ENCODE measurements around the gene MED29. TPM values are rescaled to one million over a fixed set of nuclear protein-coding genes. Genes with fewer than 3 reads are reported as not detected.
A peak's percentile ranks its signal among the peaks of the same experiment; 100 is the strongest.

The MED29 gene
- total and polyA plus RNA-seq, 2 of the 4 experiments (the other 2 are of a cell fraction): 17.6 to 28.8 TPM

- peaks cover 14% of the 10 kb centered on the region for H3K4me1 ChIP-seq (ENCODE audit: control insufficient read depth, insufficient read depth, low read length)
- no peak for TF ChIP-seq RFX5 (IDR thresholded peaks at IDR 0.05; ENCODE audit: low read depth, low read length)
- no peak for TF ChIP-seq MAZ (IDR thresholded peaks at IDR 0.05; ENCODE audit: borderline replicate concordance, low read depth, low read length)
- TF ChIP-seq POLR2A (IDR thresholded peaks at IDR 0.05; ENCODE audit: low read depth, low read length): peak; percentile 24; the same call in 1 of the 2 replicates
- H2BK15ac ChIP-seq (ENCODE audit: low read depth, low read length): no peak overlapping the region
- H4K91ac ChIP-seq (ENCODE audit: insufficient read depth, low read depth, low read length): no peak overlapping the region
- H3K27me3 ChIP-seq (ENCODE audit: control insufficient read depth, insufficient read depth, low read length): no peaks in the 10 kb centered on the region
- H3K23ac ChIP-seq (ENCODE audit: low read depth, low read length): no peak overlapping the region
- in situ Hi-C loops (cut with MboI; ENCODE audit: low sequenced_read_pairs): loop anchor here (25.0 kb wide), 1 partner anchor 412 kb away; the partner anchor contains the start of genes DYRK1B and FBL
- H2BK20ac ChIP-seq (ENCODE audit: low read depth, low read length): no peak overlapping the region
- no peak overlapping the region for H2BK120ac ChIP-seq (ENCODE audit: low read depth, low read length)
- peaks cover 4 to 52% of the 10 kb centered on the region in 2 experiments; a peak in 3 of 4 replicates for H3K79me1 ChIP-seq (ENCODE audit: low read depth in 1 of 2, low read length in 2 of 2)
- no peak overlapping the region for H2AFZ ChIP-seq (replicated peaks; ENCODE audit: low read length, poor library complexity)
- no peak overlapping the region for H3K9ac ChIP-seq (ENCODE audit: low read depth, low read length)
- no peak overlapping the region for H4K5ac ChIP-seq (ENCODE audit: low read depth, low read length)
- peaks cover 8% of the 10 kb centered on the region for H3K9me1 ChIP-seq (ENCODE audit: insufficient read depth, low read length)
- no peak overlapping the region for H3K27ac ChIP-seq (ENCODE audit: insufficient read depth, low read length)
- H2AK5ac ChIP-seq (ENCODE audit: low read depth, low read length): no peak overlapping the region
- H2AK9ac ChIP-seq (replicated peaks; ENCODE audit: low read depth, low read length, poor library complexity): no peak overlapping the region
- no peak overlapping the region for H3K18ac ChIP-seq (ENCODE audit: low read depth, low read length)
- H4K8ac ChIP-seq (ENCODE audit: low read depth in 2 of 2, low read length in 2 of 2): no peak overlapping the region
- CTCF ChIA-PET: no interaction called here
- no peak overlapping the region for H3K4ac ChIP-seq (ENCODE audit: low read depth, low read length)
- H3K14ac ChIP-seq (replicated peaks; ENCODE audit: low read depth, low read length): no peak overlapping the region
- H3K36me3 ChIP-seq (ENCODE audit: control insufficient read depth, insufficient read depth, low read length): peaks cover 46% of the 10 kb centered on the region
- intact Hi-C loops (cut with micrococcal nuclease): no loop called here
- H3K4me3 ChIP-seq (ENCODE audit: insufficient read depth, low read depth, low read length): no peak overlapping the region
- H2BK5ac ChIP-seq (ENCODE audit: low read depth, low read length, poor library complexity, severe bottlenecking): no peak overlapping the region
- dilution Hi-C loops (cut with HindIII; ENCODE audit: low sequenced_read_pairs, unreplicated experiment): no loop called here
- POLR2A ChIA-PET (ENCODE audit: unreplicated experiment): interaction anchor here (0.9 kb wide), 1 partner anchor 10 kb away, joined by 11 read pairs; the partner anchor contains the start of gene RPS16
- no TSS peak for BruUV-seq (replicated peaks)
- WGBS, 2 experiments (ENCODE audit: extremely low coverage in 2 of 2, insufficient read length in 1 of 2): 89 to 100% methylated on average over 4 to 7 of the region's 7 CpGs
- DNase-seq (no peak), ATAC-seq (ENCODE audit: low read depth) (no peak)
- H3K56ac ChIP-seq (ENCODE audit: extremely low read depth, insufficient read depth, low read length): no peak overlapping the region
- peaks cover 11% of the 10 kb centered on the region for H4K20me1 ChIP-seq (ENCODE audit: insufficient read depth, low read length)
- no peak overlapping the region for H3K4me2 ChIP-seq (ENCODE audit: low read depth, low read length)
- H3K9me3 ChIP-seq (ENCODE audit: control insufficient read depth, insufficient read depth, low read length): no peaks in the 10 kb centered on the region
Observed at GRCh38 chr19:39425744-39426143, 34.6 kb downstream of the MED29 start.
